ENCODE results near the gene FOXN3. TPM values are rescaled to one million over a fixed set of nuclear protein-coding genes. Genes with fewer than 3 reads are reported as not detected.

The FOXN3 gene
- polyA plus RNA-seq, 1 of the 3 experiments (the other 2 are of a cell fraction): 9.8 TPM

- no peak overlapping the region for H2AFZ ChIP-seq (ENCODE audit: low read depth)
These were observed 218.3 kb downstream of the FOXN3 start for GRCh38 chr14:89198544-89199329.

More at GRCh38 chr14:89198544-89199329, 218.3 kb downstream of the FOXN3 start:
- no peak overlapping the region for H3K4me3 ChIP-seq (ENCODE audit: low read depth in 2 of 2, low read length in 1 of 2)
- no peaks in the 10 kb centered on the region for H3K9me3 ChIP-seq
- H3K27ac ChIP-seq (ENCODE audit: low read depth in 2 of 2, low read length in 1 of 2): no peak overlapping the region
- H3K9ac ChIP-seq: no peak overlapping the region
- H3K36me3 ChIP-seq (replicated peaks in 1 of 2; ENCODE audit: control insufficient read depth in 1 of 2, insufficient read depth in 2 of 2, low read length in 1 of 2): no peaks in the 10 kb centered on the region
- H3F3A ChIP-seq (replicated peaks; ENCODE audit: insufficient read depth): no peaks in the 10 kb centered on the region
- DNase-seq: no peak
- H3K4me1 ChIP-seq (ENCODE audit: control insufficient read depth in 1 of 2, insufficient read depth in 2 of 2, low read depth in 1 of 2, low read length in 1 of 2): peaks cover 0 to 7% of the 10 kb centered on the region in 2 experiments; a peak in 1 of 4 replicates
- H3K4me2 ChIP-seq: no peak overlapping the region
- ChIA-PET CTCF (interaction anchor here (1.0 kb wide), 1 partner anchor 716 kb away, joined by 4 read pairs; no protein-coding TSS in a partner anchor), POLR2A (no interaction called here)
- 93% methylated on average over 12 of the region's 12 CpGs for WGBS (ENCODE audit: low lambda C conversion rate)
- H4K20me1 ChIP-seq (ENCODE audit: insufficient read depth): no peaks in the 10 kb centered on the region
- H3K9me2 ChIP-seq: no peaks in the 10 kb centered on the region
- no peaks in the 10 kb centered on the region for H3K79me2 ChIP-seq (ENCODE audit: insufficient read depth)
- TF ChIP-seq SIN3A (IDR thresholded peaks at IDR 0.05; ENCODE audit: borderline replicate concordance, low read depth, low read length) (no peak), NFIC (IDR thresholded peaks at IDR 0.05; ENCODE audit: borderline replicate concordance) (no peak), IRF3 (IDR thresholded peaks at IDR 0.05; ENCODE audit: low read depth, low read length) (no peak), MXI1 (IDR thresholded peaks at IDR 0.05; ENCODE audit: low read depth, low read length) (no peak), TCF12 (IDR thresholded peaks at IDR 0.05) (no peak), POLR2AphosphoS5 (IDR thresholded peaks at IDR 0.05; ENCODE audit: low read depth, low read length) (no peak), RAD21 (IDR thresholded peaks at IDR 0.05; ENCODE audit: low read length) (no peak), FOSL2 (IDR thresholded peaks at IDR 0.05; ENCODE audit: borderline replicate concordance, low read depth) (no peak), CHD2 (IDR thresholded peaks at IDR 0.05; ENCODE audit: low read length, partially characterized antibody) (no peak), USF1 (IDR thresholded peaks at IDR 0.05; ENCODE audit: borderline replicate concordance, low read depth) (no peak), NRF1 (IDR thresholded peaks at IDR 0.05; ENCODE audit: low read depth, low read length) (no peak), USF2 (IDR thresholded peaks at IDR 0.05; ENCODE audit: borderline replicate concordance, low read depth, low read length) (no peak), FOXJ3 (CRISPR knock-in tag; IDR thresholded peaks at IDR 0.05) (no peak), EP300 (IDR thresholded peaks at IDR 0.05; ENCODE audit: borderline replicate concordance in 1 of 2, low read depth in 1 of 2, low read length in 1 of 2) (no peak), TEAD4 (IDR thresholded peaks at IDR 0.05; ENCODE audit: borderline replicate concordance, insufficient read depth) (no peak), RFX5 (IDR thresholded peaks at IDR 0.05; ENCODE audit: low read length) (no peak), YY1 (IDR thresholded peaks at IDR 0.05; ENCODE audit: low read depth) (no peak), RCOR1 (IDR thresholded peaks at IDR 0.05; ENCODE audit: low read length) (no peak)
- H3K27me3 ChIP-seq (ENCODE audit: insufficient read depth): no peaks in the 10 kb centered on the region

Measured in SK-N-SH (cell line).